ENCODE measurements around the gene TF.

DNA sequence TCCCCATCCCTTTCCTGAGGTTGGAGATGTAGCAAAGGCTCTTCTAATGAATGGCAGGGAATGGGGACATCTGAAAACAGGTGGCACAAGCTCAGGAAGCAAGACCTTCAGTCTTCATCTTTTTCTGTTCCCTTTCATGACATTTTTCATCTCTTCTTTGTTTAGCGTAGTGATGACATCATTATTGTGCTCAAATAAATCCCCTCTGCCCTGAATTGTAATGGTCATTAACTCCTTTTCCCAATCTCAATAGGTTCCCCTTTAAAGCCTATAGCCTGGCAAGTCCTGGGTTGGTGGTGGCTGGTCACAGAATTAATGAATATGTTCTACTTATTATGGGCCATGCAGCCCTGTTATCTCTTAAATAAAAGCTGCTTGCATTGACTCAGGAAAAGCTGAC lies 21.4 kb downstream of the TF start:
- TF ChIP-seq, protein P1, sequence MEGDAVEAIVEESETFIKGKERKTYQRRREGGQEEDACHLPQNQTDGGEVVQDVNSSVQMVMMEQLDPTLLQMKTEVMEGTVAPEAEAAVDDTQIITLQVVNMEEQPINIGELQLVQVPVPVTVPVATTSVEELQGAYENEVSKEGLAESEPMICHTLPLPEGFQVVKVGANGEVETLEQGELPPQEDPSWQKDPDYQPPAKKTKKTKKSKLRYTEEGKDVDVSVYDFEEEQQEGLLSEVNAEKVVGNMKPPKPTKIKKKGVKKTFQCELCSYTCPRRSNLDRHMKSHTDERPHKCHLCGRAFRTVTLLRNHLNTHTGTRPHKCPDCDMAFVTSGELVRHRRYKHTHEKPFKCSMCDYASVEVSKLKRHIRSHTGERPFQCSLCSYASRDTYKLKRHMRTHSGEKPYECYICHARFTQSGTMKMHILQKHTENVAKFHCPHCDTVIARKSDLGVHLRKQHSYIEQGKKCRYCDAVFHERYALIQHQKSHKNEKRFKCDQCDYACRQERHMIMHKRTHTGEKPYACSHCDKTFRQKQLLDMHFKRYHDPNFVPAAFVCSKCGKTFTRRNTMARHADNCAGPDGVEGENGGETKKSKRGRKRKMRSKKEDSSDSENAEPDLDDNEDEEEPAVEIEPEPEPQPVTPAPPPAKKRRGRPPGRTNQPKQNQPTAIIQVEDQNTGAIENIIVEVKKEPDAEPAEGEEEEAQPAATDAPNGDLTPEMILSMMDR (IDR thresholded peaks at IDR 0.05): no peak
- no peak for TF ChIP-seq POLR2A (IDR thresholded peaks at IDR 0.05)
